GM18861 (cell line): Measurements from ENCODE around the gene NPHP4.
A peak's percentile ranks its signal among the peaks of the same experiment; 100 is the strongest.

Source experiments
- ATAC-seq: cut with Tn5 transposase; IDR thresholded peaks from one replicate; pipeline ENCODE4 v1.9.1; 2021; ENCODE audit not compliant: unreplicated experiment

The NPHP4 gene

GRCh38 chr1:5992026-5992813 lies at the start of gene NPHP4:
NPHP4 (minus strand) TSS chr1:5992425; CDS start chr1:5986289, 6,136 bp downstream.
- ATAC-seq = peak; percentile 84

- no peak for ATAC-seq
Observed at GRCh38 chr1:6041432-6042062, 49.3 kb upstream of the NPHP4 start.

- no peak for ATAC-seq
Observed at GRCh38 chr1:6040861-6041415, 48.7 kb upstream of the NPHP4 start.

GRCh38 chr1:6040444-6040843 lies 48.2 kb upstream of the NPHP4 start:
- ATAC-seq = no peak

- no peak for ATAC-seq
Observed at GRCh38 chr1:6039031-6039430, 46.8 kb upstream of the NPHP4 start.

DNA sequence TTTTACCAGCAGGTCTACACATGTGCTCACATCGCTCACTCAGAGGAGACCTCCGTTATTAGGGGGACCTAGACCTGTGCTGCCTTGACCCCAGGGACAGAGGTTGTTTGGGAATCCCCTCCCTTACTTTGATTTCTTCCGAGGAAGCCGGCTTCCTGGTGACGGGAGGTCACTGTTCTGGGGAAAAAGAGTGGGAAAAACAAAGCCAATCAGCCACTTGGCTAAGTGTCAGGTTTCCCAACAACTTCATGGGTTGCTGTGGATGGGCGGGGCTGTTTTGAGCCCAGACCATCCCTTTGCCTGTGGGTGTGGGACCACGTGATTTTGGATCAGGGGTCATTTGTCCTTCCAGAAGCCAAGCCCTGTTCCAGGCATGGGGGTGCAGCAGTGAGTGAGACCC lies 46.4 kb upstream of the NPHP4 start:
- no peak for ATAC-seq

DNA sequence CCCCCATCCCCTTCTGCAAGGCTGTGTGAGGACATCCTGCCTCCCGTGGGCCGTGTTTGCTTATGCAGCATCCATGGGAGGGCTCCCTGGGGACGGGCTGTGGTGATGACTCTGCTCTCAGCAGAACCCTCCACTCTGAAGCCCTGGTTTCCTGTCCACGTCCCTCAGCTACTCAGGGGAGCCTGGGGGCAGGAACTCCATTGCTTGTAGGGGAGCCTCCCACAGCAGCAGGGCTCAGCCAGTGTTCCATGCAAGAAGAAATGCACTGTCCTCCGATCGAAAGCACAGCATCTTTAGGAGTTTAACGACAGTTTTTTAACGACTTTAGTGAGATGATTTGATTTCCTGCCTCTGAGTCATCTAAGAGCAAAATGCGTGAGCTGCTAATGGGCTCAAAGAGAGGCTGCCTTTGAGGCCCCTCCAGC lies 45.1 kb upstream of the NPHP4 start:
- ATAC-seq = peak; percentile 80

DNA sequence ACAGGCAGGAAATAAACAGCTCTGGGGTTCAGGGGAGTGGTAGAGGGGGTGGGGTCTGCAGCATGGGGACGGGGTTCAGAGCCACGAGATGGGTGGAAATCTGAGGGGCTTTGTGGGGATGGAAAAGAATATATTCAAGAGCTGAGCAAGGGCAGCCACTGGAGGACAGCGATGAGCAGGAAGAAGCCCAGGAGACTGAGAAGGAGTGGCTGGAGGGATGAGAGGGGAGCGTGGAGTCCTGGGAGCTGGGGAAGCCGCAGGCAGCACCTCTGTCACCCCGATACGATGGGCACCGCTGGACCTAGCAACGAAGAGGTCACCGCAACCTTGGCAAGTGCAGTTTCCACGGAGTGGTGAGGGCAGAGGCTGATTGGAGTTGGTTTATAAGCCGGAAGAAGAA lies 43.5 kb upstream of the NPHP4 start:
- ATAC-seq = no peak

GRCh38 chr1:6035303-6035702 lies 43.1 kb upstream of the NPHP4 start:
- ATAC-seq = no peak

- ATAC-seq = no peak
Observed at GRCh38 chr1:6034750-6035096, 42.5 kb upstream of the NPHP4 start.

DNA sequence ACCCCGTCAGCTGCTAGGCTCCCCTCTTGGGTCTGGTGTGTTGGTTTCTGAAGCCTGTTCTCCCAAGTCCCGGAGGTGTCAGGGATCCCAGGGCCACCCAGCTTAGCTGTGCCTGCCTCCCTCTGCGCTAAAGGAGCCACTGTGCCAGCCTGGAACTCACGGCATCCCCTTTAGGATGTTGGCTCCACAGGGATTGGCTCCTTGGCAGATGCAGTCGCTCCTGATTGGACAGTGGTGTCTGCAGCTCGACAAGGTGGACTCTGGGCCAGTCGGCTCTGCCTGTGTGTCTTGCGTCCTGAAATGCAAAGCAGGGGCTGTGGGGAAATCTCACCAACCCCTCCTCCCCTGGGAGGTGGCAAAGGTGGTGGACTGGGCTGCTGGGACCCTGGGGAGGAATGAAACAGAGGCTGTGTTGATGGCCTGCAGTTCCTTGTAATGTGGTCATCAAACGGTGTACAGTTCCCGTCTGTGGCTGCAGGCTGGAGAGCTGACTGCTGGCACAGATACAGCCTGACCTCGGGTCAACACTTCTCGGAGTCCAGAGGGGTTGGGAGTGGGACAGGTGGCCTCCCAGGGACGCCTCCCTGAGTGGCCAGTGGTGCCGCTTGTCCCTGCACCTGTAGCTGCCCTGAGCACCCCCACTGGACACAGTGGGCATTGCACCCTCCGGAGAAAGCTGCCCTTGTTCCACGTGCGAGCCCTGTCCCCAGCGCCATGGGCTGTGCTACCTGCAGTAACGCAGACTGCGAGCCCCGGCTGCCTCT lies 41.9 kb upstream of the NPHP4 start:
- no peak for ATAC-seq

DNA sequence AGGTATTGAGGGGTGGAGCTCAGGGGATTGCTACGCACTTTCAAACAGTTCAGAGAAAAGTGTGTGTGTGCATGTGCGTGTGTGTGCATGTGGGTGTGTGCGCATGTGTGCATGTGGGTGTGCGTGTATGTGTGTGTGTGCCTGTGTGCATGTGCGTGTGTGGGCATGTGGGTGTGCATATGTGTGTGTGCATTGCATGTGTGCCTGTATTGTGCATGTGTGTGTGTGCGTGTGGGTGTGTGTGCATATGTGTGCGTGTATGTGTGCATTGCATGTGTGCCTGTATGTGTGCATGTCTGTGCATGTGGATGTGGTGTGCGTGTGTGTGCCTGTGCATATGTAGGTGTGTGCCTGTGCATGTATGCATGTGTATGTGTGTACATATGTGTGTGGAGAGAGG lies 40.9 kb upstream of the NPHP4 start:
- no peak for ATAC-seq

- no peak for ATAC-seq
Observed at GRCh38 chr1:6030547-6031261, 38.5 kb upstream of the NPHP4 start.

GRCh38 chr1:6030132-6030531 lies 37.9 kb upstream of the NPHP4 start:
- no peak for ATAC-seq

DNA sequence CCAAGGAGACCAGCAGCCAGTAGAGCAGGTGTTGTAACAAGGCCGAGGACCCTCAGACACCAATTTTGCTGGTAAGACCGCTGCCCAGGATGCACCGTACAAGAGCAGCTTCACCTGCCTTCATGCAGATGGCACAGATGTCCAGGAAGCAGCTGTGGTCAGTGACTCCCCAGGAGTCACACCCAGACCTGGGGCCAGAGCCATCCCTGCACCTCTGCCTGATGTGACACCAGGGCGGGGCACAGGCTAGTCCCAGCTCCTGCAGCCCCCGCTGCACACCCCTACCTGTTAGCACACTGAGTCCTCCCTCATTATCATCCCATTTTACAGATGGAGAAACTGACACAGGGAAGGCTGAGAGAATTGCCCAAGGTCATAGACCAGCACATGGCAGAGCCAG lies 37.1 kb upstream of the NPHP4 start:
- ATAC-seq = no peak

DNA sequence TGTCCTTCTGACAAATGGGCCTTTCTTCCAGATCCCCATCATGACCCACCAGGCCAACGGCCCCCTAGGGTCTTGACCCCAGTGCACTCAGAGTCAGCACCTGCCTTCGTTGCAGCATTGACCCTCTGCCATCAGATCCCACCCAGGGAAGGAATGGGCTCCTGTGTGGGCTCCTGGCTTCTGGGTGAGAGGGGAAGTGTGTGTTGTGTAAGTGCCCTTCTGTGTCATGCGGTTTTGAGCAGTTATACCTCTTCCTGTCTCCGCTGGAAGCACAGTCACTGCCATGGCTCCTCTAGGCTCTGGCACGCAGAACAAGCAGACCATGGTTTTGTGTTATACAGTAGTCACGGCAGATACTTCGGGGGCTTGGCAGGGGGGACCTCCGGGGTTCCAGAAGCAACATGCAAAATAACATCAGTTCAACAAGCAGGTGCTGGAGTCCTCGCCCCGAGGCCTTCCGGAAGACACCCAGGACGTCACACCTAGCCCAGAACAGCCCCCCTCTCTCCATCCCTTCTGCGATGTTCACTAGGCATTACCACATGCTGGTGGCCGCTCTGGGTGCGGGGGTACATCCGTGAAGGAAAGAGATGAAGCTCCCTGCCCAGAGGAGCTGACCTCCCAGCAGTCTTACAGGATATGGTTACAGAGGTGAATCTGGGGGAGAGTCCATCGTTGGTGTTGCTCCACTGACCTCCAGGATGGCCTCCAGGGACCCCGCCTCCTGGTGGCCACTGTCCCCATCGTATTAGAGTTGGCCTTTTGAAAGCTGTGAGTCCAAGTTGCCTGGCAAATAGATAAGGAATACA lies 36.0 kb upstream of the NPHP4 start:
- peak; percentile 25 for ATAC-seq

GRCh38 chr1:6027591-6027990 lies 35.4 kb upstream of the NPHP4 start:
- ATAC-seq = no peak

- ATAC-seq = peak; percentile 66
Observed at GRCh38 chr1:6026095-6026809, 34.0 kb upstream of the NPHP4 start.

- no peak for ATAC-seq
Observed at GRCh38 chr1:6025269-6026094, 33.3 kb upstream of the NPHP4 start.
